ENCODE results near the gene PPP1R3A. TPM values are rescaled to one million over a fixed set of nuclear protein-coding genes. Genes with fewer than 3 reads are reported as not detected.

Gene PPP1R3A
- total and polyA plus RNA-seq, 5 donors from 2014 or later, result not detected

DNA sequence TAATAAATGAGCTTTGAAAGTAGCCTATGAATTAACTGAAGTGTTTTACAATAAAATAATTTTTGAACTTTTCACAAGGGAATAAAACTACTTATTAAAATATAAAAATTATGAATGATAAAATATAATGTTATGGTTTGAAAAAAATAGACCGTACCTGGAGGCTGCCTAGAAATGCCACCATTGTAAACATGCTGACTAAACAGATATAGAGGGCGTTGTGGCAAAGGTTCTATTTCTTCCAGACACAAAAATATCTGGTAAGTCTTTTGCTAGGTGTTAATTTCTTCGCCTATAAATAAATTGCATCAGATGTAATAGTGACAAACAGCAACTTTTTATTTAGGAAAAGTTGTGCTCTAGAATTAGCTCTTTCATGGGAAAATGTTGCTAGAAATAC is 11.2 kb downstream of the PPP1R3A start:
- ATAC-seq (ENCODE audit: low read depth in 2 of 2) (no peak), DNase-seq (no peak)
- Histone ChIP-seq H3K36me3 (ENCODE audit: control insufficient read depth, insufficient read depth, low read length) (no peaks in the 10 kb centered on the region), H3K4me1 (ENCODE audit: control insufficient read depth, insufficient read depth, low read length, poor library complexity, severe bottlenecking) (no peaks in the 10 kb centered on the region), H3K27me3 (ENCODE audit: control insufficient read depth, insufficient read depth, low read length) (no peaks in the 10 kb centered on the region), H3K27ac (ENCODE audit: insufficient read depth, low read length, poor library complexity, severe bottlenecking) (no peak overlapping the region), H3K9me3 (ENCODE audit: control insufficient read depth in 2 of 2, low read length in 2 of 2) (no peaks in the 10 kb centered on the region), H3K4me3 (ENCODE audit: low read depth, low read length) (no peak overlapping the region)
- Mint-ChIP-seq H3K9me3 (peaks cover 0 to 6% (median 0%) of the 10 kb centered on the region in 7 donors), H3K36me3 (no peaks in the 10 kb centered on the region), H3K27me3 (no peaks in the 10 kb centered on the region), H3K4me3 (no peak overlapping the region), H3K27ac (no peak overlapping the region), H3K4me1 (no peaks in the 10 kb centered on the region)

DNA sequence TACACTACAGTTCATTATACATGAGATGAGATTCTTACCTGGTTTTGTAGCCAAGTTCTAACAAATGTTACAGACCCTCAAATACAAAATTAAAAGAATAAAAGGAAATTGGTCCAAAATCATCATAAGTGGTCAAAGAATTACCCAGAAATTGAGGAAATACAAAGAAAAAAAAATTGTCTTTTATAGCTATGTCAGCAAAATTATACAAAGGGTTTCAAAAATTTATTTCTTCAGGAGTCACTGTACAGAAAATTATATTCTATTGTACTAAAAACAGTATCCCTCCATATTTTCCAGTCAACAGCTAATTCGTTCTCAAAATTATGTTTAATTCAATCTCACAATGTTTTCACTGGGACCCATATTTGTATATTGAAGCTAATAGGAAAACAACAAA is 14.3 kb downstream of the PPP1R3A start:
- Mint-ChIP-seq H3K36me3 (no peaks in the 10 kb centered on the region), H3K4me3 (no peak overlapping the region), H3K27me3 (no peaks in the 10 kb centered on the region), H3K4me1 (no peaks in the 10 kb centered on the region), H3K27ac (no peak overlapping the region), H3K9me3 (peaks cover 0 to 2% (median 0%) of the 10 kb centered on the region in 7 donors)
- DNase-seq (no peak), ATAC-seq (ENCODE audit: low read depth in 2 of 2) (no peak)
- H3K4me1 ChIP-seq (ENCODE audit: control insufficient read depth, insufficient read depth, low read length, poor library complexity, severe bottlenecking), result no peaks in the 10 kb centered on the region
- H3K36me3 ChIP-seq (ENCODE audit: control insufficient read depth, insufficient read depth, low read length), result no peaks in the 10 kb centered on the region
- no peaks in the 10 kb centered on the region for H3K27me3 ChIP-seq (ENCODE audit: control insufficient read depth, insufficient read depth, low read length)
- no peaks in the 10 kb centered on the region for H3K9me3 ChIP-seq (ENCODE audit: control insufficient read depth in 2 of 2, low read length in 2 of 2)
- no peak overlapping the region for H3K4me3 ChIP-seq (ENCODE audit: low read depth, low read length)
- no peak overlapping the region for H3K27ac ChIP-seq (ENCODE audit: insufficient read depth, low read length, poor library complexity, severe bottlenecking)

DNA sequence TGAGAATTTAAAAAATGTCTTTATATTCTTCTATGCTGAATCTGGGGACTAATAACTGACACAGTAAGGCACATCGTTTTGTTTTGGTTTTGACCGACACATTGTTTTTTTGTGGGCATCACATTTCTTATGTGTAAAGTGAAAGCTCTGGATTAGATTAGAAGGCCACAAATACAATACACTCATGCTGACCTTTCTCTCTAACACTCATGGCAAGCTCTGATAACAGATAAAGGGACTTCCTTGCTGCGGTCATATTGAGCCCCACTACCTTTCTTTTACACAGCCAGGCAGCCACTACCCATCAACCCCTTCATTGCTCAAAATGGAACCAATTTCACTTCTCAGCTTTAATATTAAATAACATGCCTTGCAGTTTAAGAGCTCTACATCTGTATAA is 26.0 kb downstream of the PPP1R3A start:
- ATAC-seq (ENCODE audit: low read depth in 2 of 2) (no peak), DNase-seq (no peak)
- Mint-ChIP-seq H3K4me1 (no peaks in the 10 kb centered on the region), H3K27ac (no peak overlapping the region), H3K4me3 (no peak overlapping the region), H3K9me3 (peaks cover 0 to 3% (median 0%) of the 10 kb centered on the region in 7 donors), H3K27me3 (no peaks in the 10 kb centered on the region), H3K36me3 (no peaks in the 10 kb centered on the region)
- Histone ChIP-seq H3K27ac (ENCODE audit: insufficient read depth, low read length, poor library complexity, severe bottlenecking) (no peak overlapping the region), H3K4me1 (ENCODE audit: control insufficient read depth, insufficient read depth, low read length, poor library complexity, severe bottlenecking) (no peaks in the 10 kb centered on the region), H3K27me3 (ENCODE audit: control insufficient read depth, insufficient read depth, low read length) (no peaks in the 10 kb centered on the region), H3K4me3 (ENCODE audit: low read depth, low read length) (no peak overlapping the region), H3K36me3 (ENCODE audit: control insufficient read depth, insufficient read depth, low read length) (no peaks in the 10 kb centered on the region), H3K9me3 (ENCODE audit: control insufficient read depth in 2 of 2, low read length in 2 of 2) (no peaks in the 10 kb centered on the region)

DNA sequence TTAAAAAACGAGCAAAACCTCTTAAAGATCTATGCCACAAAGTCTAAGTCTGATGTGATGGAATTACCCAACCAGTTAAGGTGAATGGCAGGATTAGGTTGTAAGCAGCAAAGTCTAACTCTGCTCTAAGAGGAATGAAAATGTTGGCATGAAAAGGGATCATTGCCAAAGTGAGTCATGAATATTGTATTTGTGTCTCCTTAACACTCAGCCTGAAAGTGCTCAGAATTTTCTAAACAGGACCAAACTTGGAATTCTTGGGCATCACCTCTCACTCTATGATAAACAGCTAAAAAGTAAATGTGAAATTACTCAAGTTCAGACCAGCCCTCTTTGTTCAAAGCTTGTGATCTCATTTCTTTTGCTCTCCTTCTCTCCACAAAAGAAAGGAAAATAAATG is 27.0 kb downstream of the PPP1R3A start:
- no peaks in the 10 kb centered on the region for H3K4me1 ChIP-seq (ENCODE audit: control insufficient read depth, insufficient read depth, low read length, poor library complexity, severe bottlenecking)
- H3K4me3 ChIP-seq (ENCODE audit: low read depth, low read length), result no peak overlapping the region
- peaks cover 0 to 3% (median 0%) of the 10 kb centered on the region in 7 donors for H3K9me3 Mint-ChIP-seq
- H3K27me3 ChIP-seq (ENCODE audit: control insufficient read depth, insufficient read depth, low read length), result no peaks in the 10 kb centered on the region
- DNase-seq (no peak), ATAC-seq (ENCODE audit: low read depth in 2 of 2) (no peak)
- no peak overlapping the region for H3K4me3 Mint-ChIP-seq
- H3K36me3 ChIP-seq (ENCODE audit: control insufficient read depth, insufficient read depth, low read length), result no peaks in the 10 kb centered on the region
- no peaks in the 10 kb centered on the region for H3K36me3 Mint-ChIP-seq
- no peak overlapping the region for H3K27ac Mint-ChIP-seq
- H3K27ac ChIP-seq (ENCODE audit: insufficient read depth, low read length, poor library complexity, severe bottlenecking), result no peak overlapping the region
- no peaks in the 10 kb centered on the region for H3K27me3 Mint-ChIP-seq
- H3K9me3 ChIP-seq (ENCODE audit: control insufficient read depth in 2 of 2, low read length in 2 of 2), result no peaks in the 10 kb centered on the region
- no peaks in the 10 kb centered on the region for H3K4me1 Mint-ChIP-seq

DNA sequence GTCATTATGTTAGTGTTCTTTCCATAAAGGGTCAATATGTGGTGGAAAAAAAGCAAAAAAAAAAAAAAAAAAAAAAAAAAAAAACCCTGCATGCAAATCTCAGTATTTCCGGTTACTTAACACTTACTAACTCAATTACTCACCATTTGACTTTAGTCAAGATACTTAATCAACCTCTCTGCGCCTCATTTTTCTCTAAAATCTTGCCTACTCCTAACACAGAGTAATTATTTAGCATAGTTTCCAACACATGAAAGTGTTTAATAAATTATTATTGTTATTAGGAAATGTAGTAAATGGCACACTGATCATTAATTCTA is 27.8 kb downstream of the PPP1R3A start:
- no peak overlapping the region for H3K4me3 Mint-ChIP-seq
- H3K36me3 ChIP-seq (ENCODE audit: control insufficient read depth, insufficient read depth, low read length), result no peaks in the 10 kb centered on the region
- no peaks in the 10 kb centered on the region for H3K27me3 ChIP-seq (ENCODE audit: control insufficient read depth, insufficient read depth, low read length)
- H3K36me3 Mint-ChIP-seq, result no peaks in the 10 kb centered on the region
- no peaks in the 10 kb centered on the region for H3K4me1 Mint-ChIP-seq
- no peak for ATAC-seq (ENCODE audit: low read depth in 2 of 2)
- H3K27ac Mint-ChIP-seq, result no peak overlapping the region
- H3K9me3 ChIP-seq (ENCODE audit: control insufficient read depth in 2 of 2, low read length in 2 of 2), result no peaks in the 10 kb centered on the region
- no peak overlapping the region for H3K4me3 ChIP-seq (ENCODE audit: low read depth, low read length)
- H3K27me3 Mint-ChIP-seq, result no peaks in the 10 kb centered on the region
- H3K27ac ChIP-seq (ENCODE audit: insufficient read depth, low read length, poor library complexity, severe bottlenecking), result no peak overlapping the region
- H3K9me3 Mint-ChIP-seq, result peaks cover 0 to 5% (median 0%) of the 10 kb centered on the region in 7 donors
- no peaks in the 10 kb centered on the region for H3K4me1 ChIP-seq (ENCODE audit: control insufficient read depth, insufficient read depth, low read length, poor library complexity, severe bottlenecking)
- no peak for DNase-seq

DNA sequence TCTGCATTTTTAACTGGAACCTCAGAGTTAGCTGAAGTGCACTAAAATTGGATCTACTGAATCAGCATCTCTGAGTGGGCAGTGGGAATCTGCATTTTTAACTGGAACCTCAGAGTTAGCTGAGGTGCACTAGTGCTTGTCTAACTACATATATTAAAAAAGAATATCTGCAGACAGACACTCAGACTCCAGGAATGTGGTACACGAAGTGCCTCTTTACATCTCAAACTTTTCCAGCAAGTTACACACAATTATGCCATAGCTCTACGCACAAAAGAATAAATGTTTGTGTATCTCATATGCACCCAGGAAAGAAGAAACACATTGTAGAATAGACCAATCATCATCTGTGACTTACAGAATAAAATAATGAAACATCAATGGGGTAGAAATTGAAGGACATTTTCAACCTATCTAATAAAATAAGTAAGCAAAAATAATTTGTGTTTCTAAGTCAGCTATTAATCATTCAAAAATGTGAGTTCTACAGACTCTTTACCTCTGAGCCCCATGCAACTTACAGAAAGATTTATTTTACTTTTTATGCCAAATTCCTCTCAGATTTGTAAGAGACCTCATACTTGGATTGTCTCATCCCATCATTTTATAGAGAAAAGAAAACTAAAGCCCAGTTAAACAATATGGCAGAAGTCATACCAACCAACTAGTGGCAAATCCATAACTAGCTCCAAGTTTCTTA is 28.3 kb downstream of the PPP1R3A start:
- H3K4me3 ChIP-seq (ENCODE audit: low read depth, low read length), result no peak overlapping the region
- no peaks in the 10 kb centered on the region for H3K36me3 ChIP-seq (ENCODE audit: control insufficient read depth, insufficient read depth, low read length)
- H3K9me3 ChIP-seq (ENCODE audit: control insufficient read depth in 2 of 2, low read length in 2 of 2), result no peaks in the 10 kb centered on the region
- no peak for DNase-seq
- no peaks in the 10 kb centered on the region for H3K4me1 ChIP-seq (ENCODE audit: control insufficient read depth, insufficient read depth, low read length, poor library complexity, severe bottlenecking)
- no peaks in the 10 kb centered on the region for H3K27me3 ChIP-seq (ENCODE audit: control insufficient read depth, insufficient read depth, low read length)
- no peak for ATAC-seq (ENCODE audit: low read depth in 2 of 2)
- no peaks in the 10 kb centered on the region for H3K36me3 Mint-ChIP-seq
- H3K9me3 Mint-ChIP-seq, result peaks cover 0 to 5% (median 0%) of the 10 kb centered on the region in 7 donors
- H3K27ac ChIP-seq (ENCODE audit: insufficient read depth, low read length, poor library complexity, severe bottlenecking), result no peak overlapping the region
- no peak overlapping the region for H3K4me3 Mint-ChIP-seq
- no peaks in the 10 kb centered on the region for H3K27me3 Mint-ChIP-seq
- no peak overlapping the region for H3K27ac Mint-ChIP-seq
- no peaks in the 10 kb centered on the region for H3K4me1 Mint-ChIP-seq

DNA sequence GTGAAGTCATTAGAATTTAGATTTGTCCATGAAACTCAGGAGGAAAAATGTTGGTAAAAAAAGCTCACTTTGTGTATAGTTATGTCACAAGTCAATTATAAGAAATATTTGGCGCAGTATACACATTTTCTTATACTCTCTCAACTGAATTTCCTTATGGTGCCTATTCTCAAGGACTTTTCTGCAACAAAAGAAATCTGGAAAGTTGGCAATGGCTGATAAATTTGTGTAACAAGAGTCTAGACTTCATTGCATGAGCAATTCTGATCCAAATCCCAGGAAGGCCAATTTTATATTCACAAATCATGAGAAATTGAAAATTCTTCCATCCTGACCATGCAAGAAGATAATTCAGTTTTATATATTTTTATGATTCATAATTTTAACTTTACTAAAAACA is 35.7 kb downstream of the PPP1R3A start:
- H3K27ac Mint-ChIP-seq, result no peak overlapping the region

DNA sequence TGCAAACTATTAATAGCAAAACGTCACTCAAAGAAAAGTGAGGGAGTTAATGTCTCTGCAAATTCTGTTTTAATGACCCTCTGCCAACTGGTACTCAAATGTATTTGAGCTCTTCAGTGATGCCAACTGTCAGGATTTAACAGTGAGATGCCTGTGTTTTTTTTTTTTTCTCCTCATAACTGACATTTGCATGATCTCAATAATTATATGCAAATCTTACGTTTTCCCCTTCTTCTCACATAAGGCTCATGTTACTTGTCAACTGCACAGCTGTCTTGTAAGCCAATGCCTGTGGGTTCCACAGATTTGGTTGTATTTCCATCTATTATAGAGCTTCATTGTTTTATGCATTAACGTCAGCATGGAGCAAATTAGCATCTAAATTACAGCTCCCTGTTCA is 38.2 kb downstream of the PPP1R3A start:
- Mint-ChIP-seq H3K27ac (no peak overlapping the region), H3K36me3 (no peaks in the 10 kb centered on the region), H3K4me3 (no peak overlapping the region), H3K27me3 (no peaks in the 10 kb centered on the region), H3K4me1 (no peaks in the 10 kb centered on the region), H3K9me3 (peaks cover 2 to 8% (median 3%) of the 10 kb centered on the region in 7 donors)
- ATAC-seq (ENCODE audit: low read depth in 2 of 2) (no peak), DNase-seq (no peak)
- Histone ChIP-seq H3K36me3 (ENCODE audit: control insufficient read depth, insufficient read depth, low read length) (no peaks in the 10 kb centered on the region), H3K4me1 (ENCODE audit: control insufficient read depth, insufficient read depth, low read length, poor library complexity, severe bottlenecking) (no peaks in the 10 kb centered on the region), H3K27ac (ENCODE audit: insufficient read depth, low read length, poor library complexity, severe bottlenecking) (no peak overlapping the region), H3K27me3 (ENCODE audit: control insufficient read depth, insufficient read depth, low read length) (no peaks in the 10 kb centered on the region), H3K4me3 (ENCODE audit: low read depth, low read length) (no peak overlapping the region), H3K9me3 (ENCODE audit: control insufficient read depth in 2 of 2, low read length in 2 of 2) (no peaks in the 10 kb centered on the region)

More for the DNA sequence above, 35.7 kb downstream of the PPP1R3A start:
- Mint-ChIP-seq H3K9me3 (peaks cover 2 to 8% (median 4%) of the 10 kb centered on the region in 7 donors), H3K4me1 (no peaks in the 10 kb centered on the region), H3K27me3 (no peaks in the 10 kb centered on the region), H3K36me3 (no peaks in the 10 kb centered on the region), H3K4me3 (peak overlapping the region in 1 of 4 donors; percentile 47)
- no peaks in the 10 kb centered on the region for H3K36me3 ChIP-seq (ENCODE audit: control insufficient read depth, insufficient read depth, low read length)
- H3K9me3 ChIP-seq (ENCODE audit: control insufficient read depth in 2 of 2, low read length in 2 of 2), result no peaks in the 10 kb centered on the region
- H3K4me3 ChIP-seq (ENCODE audit: low read depth, low read length), result no peak overlapping the region
- H3K4me1 ChIP-seq (ENCODE audit: control insufficient read depth, insufficient read depth, low read length, poor library complexity, severe bottlenecking), result no peaks in the 10 kb centered on the region
- ATAC-seq (ENCODE audit: low read depth in 2 of 2), result no peak
- H3K27me3 ChIP-seq (ENCODE audit: control insufficient read depth, insufficient read depth, low read length), result no peaks in the 10 kb centered on the region
- DNase-seq, result no peak
- no peak overlapping the region for H3K27ac ChIP-seq (ENCODE audit: insufficient read depth, low read length, poor library complexity, severe bottlenecking)
